Neural crest cell (in vitro differentiated cells): ENCODE results near the gene LMBR1L. TPM values are rescaled to one million over a fixed set of nuclear protein-coding genes. Genes with fewer than 3 reads are reported as not detected.

ENCODE experiments used
- DNase-seq: peaks from one replicate; pipeline ENCODE4 v3.0.0; 2021; ENCODE audit warnings: low read depth, mixed read lengths, low spot score
- H3K27ac Mint-ChIP-seq: one replicate; pipeline ENCODE4 v1.8.0; 2021; ENCODE audit warnings: mild to moderate bottlenecking, mixed read lengths; ENCODE audit not compliant: unreplicated experiment
- H3K27me3 Mint-ChIP-seq: 2 replicates; pipeline ENCODE4 v1.8.0; 2021; ENCODE audit warnings: low read depth, mild to moderate bottlenecking, mixed read lengths
- H3K36me3 Mint-ChIP-seq: 2 replicates; pipeline ENCODE4 v1.8.0; 2021; ENCODE audit warnings: low read depth, mild to moderate bottlenecking, mixed read lengths
- H3K4me1 Mint-ChIP-seq: 2 replicates; pipeline ENCODE4 v1.8.0; 2021; ENCODE audit warnings: mixed read lengths
- H3K4me3 Mint-ChIP-seq: one replicate; pipeline ENCODE4 v1.8.0; 2021; ENCODE audit warnings: mild to moderate bottlenecking, mixed read lengths
- H3K9me3 Mint-ChIP-seq: 2 replicates; pipeline ENCODE4 v1.8.0; 2021; ENCODE audit warnings: mixed read lengths
- total RNA-seq: library from RNA; stranded (reverse); gene quantifications from 2 replicates; pipeline ENCODE4 v1.2.1, GENCODE V29; 2021
- TF ChIP-seq, protein P1 (sequence below): fragments of 200-600 bp; sonication (generic); conservative IDR thresholded peaks from 2 replicates; pipeline ENCODE4 v1.5.0; 2021; ENCODE audit warnings: antibody characterized with exemption, mild to moderate bottlenecking

The LMBR1L gene
- total RNA-seq, 1 donor from 2014 or later: 101 TPM

DNA sequence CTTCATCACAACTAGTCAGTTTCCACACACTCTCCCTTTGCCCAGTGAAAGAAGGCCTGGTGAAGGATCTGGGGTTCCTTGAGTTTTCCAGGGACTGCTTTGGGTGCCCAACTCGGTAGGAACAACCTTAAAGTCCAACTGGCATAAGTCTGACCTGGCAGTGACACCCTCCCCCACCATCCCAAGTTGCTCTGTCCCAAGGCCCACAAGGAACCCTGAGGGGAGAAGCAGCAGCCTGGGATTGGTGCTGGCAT, 51.7 kb downstream of the LMBR1L start:
- H3K4me3 Mint-ChIP-seq: peak overlapping the region; percentile 79

DNA sequence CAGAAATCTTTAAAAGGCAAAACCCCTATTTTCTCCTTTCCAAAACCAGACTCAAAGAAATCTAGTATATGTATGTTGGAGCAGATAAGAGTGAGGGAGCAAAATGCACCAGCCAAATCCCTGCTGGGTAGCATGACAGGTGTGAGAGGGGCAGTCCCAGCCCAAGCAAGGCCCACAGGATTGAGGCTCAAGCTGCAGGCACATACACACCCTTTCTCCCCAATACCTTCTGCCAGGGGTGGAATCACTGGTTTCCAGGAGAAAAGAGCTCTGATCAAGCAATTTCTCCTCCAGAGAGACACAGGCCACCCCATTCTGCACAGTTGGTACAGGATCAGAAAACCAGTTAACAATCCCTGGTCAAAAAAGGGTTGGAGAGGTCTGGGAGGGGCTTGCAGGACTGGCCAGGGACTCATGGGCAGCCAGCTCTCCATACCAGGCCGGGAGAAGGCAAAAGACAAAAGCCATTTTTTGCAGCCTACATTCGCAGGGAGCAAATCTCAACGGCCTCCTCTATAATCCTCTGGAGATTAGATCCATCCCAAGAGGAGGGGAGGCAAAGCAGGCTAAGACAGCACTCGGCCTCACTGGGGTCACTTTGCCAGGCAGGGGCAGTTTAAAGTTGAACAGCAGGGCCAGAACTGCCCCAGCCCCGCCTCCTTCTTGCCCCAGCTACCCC, 52.1 kb downstream of the LMBR1L start:
- Mint-ChIP-seq H3K27me3 (no peaks in the 10 kb centered on the region), H3K36me3 (peaks cover 3% of the 10 kb centered on the region), H3K4me3 (peak overlapping the region; percentile 79), H3K27ac (peak overlapping the region; percentile 90), H3K9me3 (no peaks in the 10 kb centered on the region), H3K4me1 (peaks cover 50% of the 10 kb centered on the region)
- DNase-seq: no peak
- TF ChIP-seq, protein P1, sequence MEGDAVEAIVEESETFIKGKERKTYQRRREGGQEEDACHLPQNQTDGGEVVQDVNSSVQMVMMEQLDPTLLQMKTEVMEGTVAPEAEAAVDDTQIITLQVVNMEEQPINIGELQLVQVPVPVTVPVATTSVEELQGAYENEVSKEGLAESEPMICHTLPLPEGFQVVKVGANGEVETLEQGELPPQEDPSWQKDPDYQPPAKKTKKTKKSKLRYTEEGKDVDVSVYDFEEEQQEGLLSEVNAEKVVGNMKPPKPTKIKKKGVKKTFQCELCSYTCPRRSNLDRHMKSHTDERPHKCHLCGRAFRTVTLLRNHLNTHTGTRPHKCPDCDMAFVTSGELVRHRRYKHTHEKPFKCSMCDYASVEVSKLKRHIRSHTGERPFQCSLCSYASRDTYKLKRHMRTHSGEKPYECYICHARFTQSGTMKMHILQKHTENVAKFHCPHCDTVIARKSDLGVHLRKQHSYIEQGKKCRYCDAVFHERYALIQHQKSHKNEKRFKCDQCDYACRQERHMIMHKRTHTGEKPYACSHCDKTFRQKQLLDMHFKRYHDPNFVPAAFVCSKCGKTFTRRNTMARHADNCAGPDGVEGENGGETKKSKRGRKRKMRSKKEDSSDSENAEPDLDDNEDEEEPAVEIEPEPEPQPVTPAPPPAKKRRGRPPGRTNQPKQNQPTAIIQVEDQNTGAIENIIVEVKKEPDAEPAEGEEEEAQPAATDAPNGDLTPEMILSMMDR: no peak

More for the DNA sequence above, 51.7 kb downstream of the LMBR1L start:
- Mint-ChIP-seq H3K27me3 (no peaks in the 10 kb centered on the region), H3K36me3 (peaks cover 3% of the 10 kb centered on the region), H3K27ac (peak overlapping the region; percentile 90), H3K9me3 (no peaks in the 10 kb centered on the region), H3K4me1 (peaks cover 54% of the 10 kb centered on the region)
- DNase-seq: no peak
- TF ChIP-seq, protein P1: no peak

DNA sequence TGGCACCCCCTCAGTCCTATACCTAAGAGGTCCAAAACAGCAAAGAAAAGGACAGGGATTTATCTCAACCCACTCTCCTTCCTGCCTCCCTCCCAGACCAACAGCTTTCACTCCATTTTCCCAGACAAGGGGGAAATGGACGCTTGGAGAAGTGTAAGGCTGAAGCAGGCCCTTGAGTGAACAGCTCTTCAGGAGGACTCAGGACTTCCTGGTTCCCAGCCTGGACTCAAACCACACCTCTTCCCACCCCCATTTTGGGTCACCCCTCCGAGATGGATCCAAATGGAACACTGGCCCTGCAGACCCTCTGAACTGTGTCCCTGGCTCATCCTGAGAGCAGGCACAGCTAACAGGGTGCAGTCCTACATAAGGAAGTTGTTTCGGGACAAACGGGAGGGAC, 52.8 kb downstream of the LMBR1L start:
- peaks cover 50% of the 10 kb centered on the region for H3K4me1 Mint-ChIP-seq
- H3K27me3 Mint-ChIP-seq: no peaks in the 10 kb centered on the region
- peak overlapping the region; percentile 79 for H3K4me3 Mint-ChIP-seq
- TF ChIP-seq, protein P1: no peak
- DNase-seq: no peak
- H3K36me3 Mint-ChIP-seq: peaks cover 3% of the 10 kb centered on the region
- no peaks in the 10 kb centered on the region for H3K9me3 Mint-ChIP-seq
- H3K27ac Mint-ChIP-seq: peak overlapping the region; percentile 44

DNA sequence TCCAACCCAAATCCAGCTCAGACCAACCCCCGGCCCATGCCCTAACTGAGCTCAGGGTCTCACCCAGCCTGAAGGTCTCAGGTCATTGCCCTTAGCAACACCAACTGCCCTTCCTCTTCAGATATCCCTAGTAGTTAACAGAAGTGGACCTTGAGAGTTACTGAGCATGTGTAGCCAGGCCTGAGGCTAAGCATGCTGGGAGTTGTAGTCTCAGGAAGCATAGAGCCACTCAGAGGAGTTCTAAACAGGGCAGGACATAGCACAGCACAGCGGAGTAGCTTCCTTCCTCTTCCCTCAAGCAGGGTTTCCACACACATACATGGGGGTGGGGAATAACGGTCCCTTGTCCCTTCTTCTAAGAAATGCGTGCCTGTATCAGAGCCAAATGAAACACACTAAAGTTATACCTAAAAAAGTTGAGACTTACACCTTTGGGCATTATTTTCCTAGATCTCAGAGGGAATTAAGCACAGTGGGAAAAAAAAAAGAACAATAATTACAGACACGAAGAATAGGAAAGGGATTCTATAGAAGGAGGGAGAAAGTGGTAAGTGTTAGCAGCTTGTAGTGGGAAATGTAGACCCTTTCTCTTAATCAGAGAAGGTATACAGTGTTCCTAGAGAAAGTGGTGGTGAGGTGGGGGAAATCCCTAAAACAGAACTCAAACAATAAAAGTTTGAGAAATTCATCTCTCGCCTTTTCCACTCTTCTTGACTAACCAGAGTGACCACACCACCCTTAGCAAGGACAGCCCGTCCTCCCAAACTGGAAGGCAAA, 54.5 kb downstream of the LMBR1L start:
- Mint-ChIP-seq H3K4me1 (peaks cover 45% of the 10 kb centered on the region), H3K36me3 (peaks cover 11% of the 10 kb centered on the region), H3K27me3 (no peaks in the 10 kb centered on the region), H3K9me3 (no peaks in the 10 kb centered on the region), H3K27ac (peak overlapping the region; percentile 14), H3K4me3 (peak overlapping the region; percentile 79)
- peak; percentile 23 for DNase-seq
- TF ChIP-seq, protein P1: no peak

DNA sequence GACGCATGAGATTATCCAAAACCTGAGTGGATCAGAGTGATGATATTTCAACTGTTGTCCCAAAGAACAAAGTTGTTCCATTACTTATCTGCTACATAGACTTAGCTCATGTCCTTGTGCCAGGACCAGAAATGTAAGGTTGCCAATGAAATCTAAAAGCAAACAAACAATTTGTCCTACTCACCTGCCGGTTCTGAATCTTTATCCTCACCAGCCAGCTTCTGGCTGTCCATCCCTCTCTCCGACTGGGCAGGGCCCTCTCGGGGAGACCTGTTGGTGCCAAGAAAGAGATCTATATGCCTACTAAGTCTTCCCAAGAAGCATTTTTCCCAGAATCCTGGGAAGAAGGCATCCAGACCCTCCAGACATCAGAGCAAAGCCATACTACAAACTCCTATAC, 55.6 kb downstream of the LMBR1L start:
- H3K27ac Mint-ChIP-seq: no peak overlapping the region
- TF ChIP-seq, protein P1: no peak
- H3K4me1 Mint-ChIP-seq: peaks cover 42% of the 10 kb centered on the region
- H3K9me3 Mint-ChIP-seq: no peaks in the 10 kb centered on the region
- peak overlapping the region; percentile 21 for H3K4me3 Mint-ChIP-seq
- H3K27me3 Mint-ChIP-seq: no peaks in the 10 kb centered on the region
- H3K36me3 Mint-ChIP-seq: peaks cover 11% of the 10 kb centered on the region
- DNase-seq: no peak
